Measurements from ENCODE around the gene RXRA.

The RXRA gene

DNA sequence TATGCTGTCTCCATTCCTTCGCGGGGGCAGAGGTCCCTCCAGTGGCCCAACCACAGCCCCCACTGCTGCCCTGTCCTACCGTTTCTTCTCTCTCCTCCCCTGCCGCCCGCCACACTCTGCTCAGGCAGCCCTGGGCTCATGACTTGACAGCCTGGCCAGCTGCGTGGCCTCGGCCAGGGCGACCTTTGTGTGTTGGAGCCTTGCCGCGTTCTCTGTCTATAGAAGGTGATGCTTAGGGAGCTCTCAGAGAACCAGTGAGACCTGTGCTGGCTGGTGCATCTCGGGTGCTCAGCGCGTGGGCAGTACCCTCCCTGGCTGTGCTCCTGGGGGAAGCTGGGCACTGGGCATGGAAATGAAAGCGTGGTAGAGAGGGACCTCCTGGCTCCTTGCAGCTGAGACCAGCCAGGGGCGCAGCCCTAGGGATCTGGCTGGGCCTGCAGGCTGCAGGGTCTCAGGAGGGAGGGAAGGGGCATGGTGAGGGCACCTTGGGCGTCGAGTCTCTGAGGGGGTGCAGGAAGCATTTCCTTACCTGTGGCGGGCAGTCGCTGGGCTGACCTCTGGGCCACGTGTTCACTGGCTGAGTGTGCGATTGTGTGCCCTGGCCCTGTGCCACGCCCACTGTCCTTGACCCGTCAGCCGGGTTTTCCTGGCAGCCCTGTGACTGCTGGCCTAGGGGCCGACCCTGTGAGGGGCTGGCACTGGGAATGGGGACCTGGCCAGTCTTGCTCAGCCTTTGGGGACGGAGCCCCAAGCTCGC, 50.3 kb downstream of the RXRA start:
- DNase-seq, result no peak
- Histone ChIP-seq H2BK15ac (ENCODE audit: low read depth, poor library complexity, severe bottlenecking) (peak overlapping the region; percentile 17), H3K9ac (ENCODE audit: low read length) (peak overlapping the region; percentile 21), H3K79me1 (replicated peaks; ENCODE audit: low read length, poor library complexity, severe bottlenecking) (peaks cover 49% of the 10 kb centered on the region), H2AK5ac (ENCODE audit: low read length, severe bottlenecking) (peak overlapping the region; percentile 48), H3K4me2 (ENCODE audit: low read length, poor library complexity, severe bottlenecking) (no peak overlapping the region), H4K91ac (ENCODE audit: low read length) (no peak overlapping the region), H3K27me3 (ENCODE audit: control insufficient read depth in 1 of 2, insufficient read depth in 1 of 2, low read length in 2 of 2) (no peaks in the 10 kb centered on the region), H4K8ac (ENCODE audit: low read length) (peak overlapping the region; percentile 0), H3K14ac (ENCODE audit: low read length in 2 of 2) (peak overlapping the region in 1 of 2 experiments; percentile 4), H3K4ac (ENCODE audit: low read depth in 1 of 2, low read length in 2 of 2) (no peak overlapping the region), H3K4me1 (ENCODE audit: control insufficient read depth, insufficient read depth, low read depth, low read length) (peaks cover 95% of the 10 kb centered on the region), H3K4me3 (ENCODE audit: insufficient read depth in 1 of 2, low read depth in 1 of 2, low read length in 2 of 2) (no peak overlapping the region), H3K18ac (ENCODE audit: low read depth in 1 of 2, low read length in 2 of 2) (peak overlapping the region in 1 of 2 experiments; percentile 50), H2BK120ac (ENCODE audit: low read depth, low read length) (no peak overlapping the region), H2BK12ac (ENCODE audit: low read length in 2 of 2) (no peak overlapping the region), H3K36me3 (ENCODE audit: control insufficient read depth in 1 of 2, insufficient read depth in 2 of 2, low read depth in 1 of 2, low read length in 2 of 2) (peaks cover 0 to 11% of the 10 kb centered on the region in 2 experiments), H2AFZ (ENCODE audit: low read depth, low read length) (no peak overlapping the region), H3K27ac (ENCODE audit: low read length, poor library complexity, severe bottlenecking) (no peak overlapping the region), H2BK5ac (ENCODE audit: low read depth, low read length, poor library complexity, severe bottlenecking) (no peak overlapping the region), H3K9me3 (ENCODE audit: control insufficient read depth, low read length) (no peaks in the 10 kb centered on the region), H3K23ac (ENCODE audit: low read length in 2 of 2) (no peak overlapping the region)
- WGBS, result 86% methylated on average over 27 of the region's 27 CpGs

DNA sequence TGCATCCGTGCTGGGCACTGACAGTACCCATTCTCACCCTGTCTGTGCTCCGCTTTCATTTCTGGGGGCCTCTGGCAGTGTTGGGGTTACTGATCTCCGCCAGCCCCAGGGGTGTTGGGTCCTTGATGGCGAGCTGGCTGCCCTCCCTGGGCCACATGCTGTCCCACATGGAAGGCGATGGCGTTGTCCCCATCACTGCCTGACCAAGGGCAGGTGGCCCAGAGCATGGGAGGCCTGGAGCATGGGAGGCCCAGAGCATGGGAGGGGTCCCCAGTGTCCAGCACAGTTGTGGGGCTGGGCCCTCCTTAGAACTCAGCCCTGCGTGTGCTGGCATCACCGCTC, 50.9 kb downstream of the RXRA start:
- Histone ChIP-seq H2AK5ac (ENCODE audit: low read length, severe bottlenecking) (peak overlapping the region; percentile 26), H3K27ac (ENCODE audit: low read length, poor library complexity, severe bottlenecking) (no peak overlapping the region), H3K9me3 (ENCODE audit: control insufficient read depth, low read length) (no peaks in the 10 kb centered on the region), H3K79me1 (replicated peaks; ENCODE audit: low read length, poor library complexity, severe bottlenecking) (peaks cover 50% of the 10 kb centered on the region), H3K4ac (ENCODE audit: low read depth in 1 of 2, low read length in 2 of 2) (no peak overlapping the region), H3K4me1 (ENCODE audit: control insufficient read depth, insufficient read depth, low read depth, low read length) (peaks cover 96% of the 10 kb centered on the region), H2BK120ac (ENCODE audit: low read depth, low read length) (no peak overlapping the region), H2BK15ac (ENCODE audit: low read depth, poor library complexity, severe bottlenecking) (peak overlapping the region; percentile 17), H2BK12ac (ENCODE audit: low read length in 2 of 2) (peak overlapping the region in 1 of 2 experiments; percentile 21), H2AFZ (ENCODE audit: low read depth, low read length) (no peak overlapping the region), H3K9ac (ENCODE audit: low read length) (no peak overlapping the region), H3K14ac (ENCODE audit: low read length in 2 of 2) (peak overlapping the region in 1 of 2 experiments; percentile 41), H4K91ac (ENCODE audit: low read length) (no peak overlapping the region), H3K4me2 (ENCODE audit: low read length, poor library complexity, severe bottlenecking) (no peak overlapping the region), H3K18ac (ENCODE audit: low read depth in 1 of 2, low read length in 2 of 2) (peak overlapping the region in 1 of 2 experiments; percentile 4), H3K4me3 (ENCODE audit: insufficient read depth in 1 of 2, low read depth in 1 of 2, low read length in 2 of 2) (no peak overlapping the region), H4K8ac (ENCODE audit: low read length) (no peak overlapping the region), H3K27me3 (ENCODE audit: control insufficient read depth in 1 of 2, insufficient read depth in 1 of 2, low read length in 2 of 2) (no peaks in the 10 kb centered on the region), H2BK5ac (ENCODE audit: low read depth, low read length, poor library complexity, severe bottlenecking) (no peak overlapping the region), H3K23ac (ENCODE audit: low read length in 2 of 2) (no peak overlapping the region), H3K36me3 (ENCODE audit: control insufficient read depth in 1 of 2, insufficient read depth in 2 of 2, low read depth in 1 of 2, low read length in 2 of 2) (peaks cover 0 to 9% of the 10 kb centered on the region in 2 experiments)
- no peak for DNase-seq
- 98% methylated on average over 8 of the region's 8 CpGs for WGBS

DNA sequence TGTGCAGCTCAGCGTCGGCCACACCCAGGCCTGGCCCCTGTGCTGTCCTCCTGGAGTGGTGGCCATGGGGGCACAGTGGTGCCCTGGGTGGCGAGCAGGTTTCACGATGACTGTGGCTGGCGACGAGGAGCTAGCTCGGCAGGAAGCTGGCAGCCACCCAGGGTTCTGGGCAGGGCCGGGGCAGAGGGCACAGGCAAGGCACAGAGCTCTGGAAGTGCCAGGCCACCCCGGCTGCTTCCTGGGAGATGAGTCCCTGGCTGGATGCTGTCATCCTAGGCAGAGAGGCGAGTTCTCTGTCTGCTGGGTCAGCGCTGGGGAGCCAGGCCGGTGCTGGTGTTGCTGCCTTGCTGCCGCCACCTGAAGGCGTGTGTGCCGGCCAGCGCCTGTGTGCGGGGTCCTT, 51.7 kb downstream of the RXRA start:
- H3K23ac ChIP-seq (ENCODE audit: low read length in 2 of 2), result no peak overlapping the region
- no peak overlapping the region for H3K27ac ChIP-seq (ENCODE audit: low read length, poor library complexity, severe bottlenecking)
- H3K14ac ChIP-seq (ENCODE audit: low read length in 2 of 2), result no peak overlapping the region
- no peak overlapping the region for H2AFZ ChIP-seq (ENCODE audit: low read depth, low read length)
- H3K4me3 ChIP-seq (ENCODE audit: insufficient read depth in 1 of 2, low read depth in 1 of 2, low read length in 2 of 2), result no peak overlapping the region
- H3K79me1 ChIP-seq (replicated peaks; ENCODE audit: low read length, poor library complexity, severe bottlenecking), result peaks cover 51% of the 10 kb centered on the region
- 82% methylated on average over 17 of the region's 17 CpGs for WGBS
- H2AK5ac ChIP-seq (ENCODE audit: low read length, severe bottlenecking), result peak overlapping the region; percentile 25
- DNase-seq, result no peak
- H3K4ac ChIP-seq (ENCODE audit: low read depth in 1 of 2, low read length in 2 of 2), result peak overlapping the region in 1 of 2 experiments; percentile 48
- no peak overlapping the region for H2BK120ac ChIP-seq (ENCODE audit: low read depth, low read length)
- no peak overlapping the region for H3K4me2 ChIP-seq (ENCODE audit: low read length, poor library complexity, severe bottlenecking)
- peaks cover 0 to 9% of the 10 kb centered on the region in 2 experiments for H3K36me3 ChIP-seq (ENCODE audit: control insufficient read depth in 1 of 2, insufficient read depth in 2 of 2, low read depth in 1 of 2, low read length in 2 of 2)
- no peaks in the 10 kb centered on the region for H3K9me3 ChIP-seq (ENCODE audit: control insufficient read depth, low read length)
- H3K18ac ChIP-seq (ENCODE audit: low read depth in 1 of 2, low read length in 2 of 2), result no peak overlapping the region
- H4K8ac ChIP-seq (ENCODE audit: low read length), result no peak overlapping the region
- H3K9ac ChIP-seq (ENCODE audit: low read length), result no peak overlapping the region
- peak overlapping the region; percentile 71 for H4K91ac ChIP-seq (ENCODE audit: low read length)
- H2BK5ac ChIP-seq (ENCODE audit: low read depth, low read length, poor library complexity, severe bottlenecking), result no peak overlapping the region
- H3K27me3 ChIP-seq (ENCODE audit: control insufficient read depth in 1 of 2, insufficient read depth in 1 of 2, low read length in 2 of 2), result no peaks in the 10 kb centered on the region
- no peak overlapping the region for H2BK12ac ChIP-seq (ENCODE audit: low read length in 2 of 2)
- no peak overlapping the region for H2BK15ac ChIP-seq (ENCODE audit: low read depth, poor library complexity, severe bottlenecking)
- peaks cover 95% of the 10 kb centered on the region for H3K4me1 ChIP-seq (ENCODE audit: control insufficient read depth, insufficient read depth, low read depth, low read length)

DNA sequence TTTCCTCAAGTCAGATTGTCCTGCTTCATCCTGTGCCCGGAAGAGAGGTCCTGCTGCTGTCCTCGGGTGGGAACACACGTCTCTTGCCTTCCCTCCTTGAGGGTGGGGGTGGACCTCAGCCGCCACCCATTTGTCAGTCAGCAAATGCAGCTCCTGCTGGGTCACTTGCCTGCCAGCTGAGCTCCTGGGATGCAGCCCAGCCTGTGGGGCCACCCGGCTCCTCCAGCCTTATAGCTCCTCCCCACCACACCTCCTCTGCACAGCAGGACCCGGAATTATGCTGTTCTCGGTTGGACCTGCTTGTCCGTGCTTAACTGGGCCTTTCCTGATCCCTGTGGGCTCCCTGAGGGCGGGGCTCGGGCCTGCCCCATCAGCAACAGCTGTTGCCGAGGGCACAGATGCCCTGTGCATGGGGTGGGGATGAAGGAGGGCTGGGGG, 52.7 kb downstream of the RXRA start:
- Histone ChIP-seq H3K18ac (ENCODE audit: low read depth in 1 of 2, low read length in 2 of 2) (peak overlapping the region; percentile 29 to 42), H2BK5ac (ENCODE audit: low read depth, low read length, poor library complexity, severe bottlenecking) (peak overlapping the region; percentile 75), H3K9ac (ENCODE audit: low read length) (peak overlapping the region; percentile 12), H3K23ac (ENCODE audit: low read length in 2 of 2) (no peak overlapping the region), H4K91ac (ENCODE audit: low read length) (peak overlapping the region; percentile 37), H3K9me3 (ENCODE audit: control insufficient read depth, low read length) (no peaks in the 10 kb centered on the region), H2BK12ac (ENCODE audit: low read length in 2 of 2) (no peak overlapping the region), H3K79me1 (replicated peaks; ENCODE audit: low read length, poor library complexity, severe bottlenecking) (peaks cover 47% of the 10 kb centered on the region), H2BK120ac (ENCODE audit: low read depth, low read length) (no peak overlapping the region), H3K27me3 (ENCODE audit: control insufficient read depth in 1 of 2, insufficient read depth in 1 of 2, low read length in 2 of 2) (no peaks in the 10 kb centered on the region), H3K14ac (ENCODE audit: low read length in 2 of 2) (peak overlapping the region in 1 of 2 experiments; percentile 20), H2BK15ac (ENCODE audit: low read depth, poor library complexity, severe bottlenecking) (peak overlapping the region; percentile 34), H3K27ac (ENCODE audit: low read length, poor library complexity, severe bottlenecking) (peak overlapping the region; percentile 66), H3K4ac (ENCODE audit: low read depth in 1 of 2, low read length in 2 of 2) (no peak overlapping the region), H3K4me1 (ENCODE audit: control insufficient read depth, insufficient read depth, low read depth, low read length) (peaks cover 93% of the 10 kb centered on the region), H3K4me3 (ENCODE audit: insufficient read depth in 1 of 2, low read depth in 1 of 2, low read length in 2 of 2) (no peak overlapping the region), H4K8ac (ENCODE audit: low read length) (peak overlapping the region; percentile 27), H3K4me2 (ENCODE audit: low read length, poor library complexity, severe bottlenecking) (peak overlapping the region; percentile 19), H2AFZ (ENCODE audit: low read depth, low read length) (no peak overlapping the region), H3K36me3 (ENCODE audit: control insufficient read depth in 1 of 2, insufficient read depth in 2 of 2, low read depth in 1 of 2, low read length in 2 of 2) (peaks cover 0 to 8% of the 10 kb centered on the region in 2 experiments), H2AK5ac (ENCODE audit: low read length, severe bottlenecking) (peak overlapping the region; percentile 93)
- WGBS, result 36% methylated on average over 11 of the region's 11 CpGs
- peak; percentile 41 for DNase-seq

Measured in mesenchymal stem cell (in vitro differentiated cells and primary cell).